Inflammatory macrophage treated with lipopolysaccharide for 1 hour (primary cell): Measurements from ENCODE around the gene KASH5.

ENCODE experiments used
- DNase-seq, 2 donors: peaks; one replicate each; pipeline ENCODE4 v3.0.0-alpha.2; 2020 to 2022

KASH5 gene, protein sequence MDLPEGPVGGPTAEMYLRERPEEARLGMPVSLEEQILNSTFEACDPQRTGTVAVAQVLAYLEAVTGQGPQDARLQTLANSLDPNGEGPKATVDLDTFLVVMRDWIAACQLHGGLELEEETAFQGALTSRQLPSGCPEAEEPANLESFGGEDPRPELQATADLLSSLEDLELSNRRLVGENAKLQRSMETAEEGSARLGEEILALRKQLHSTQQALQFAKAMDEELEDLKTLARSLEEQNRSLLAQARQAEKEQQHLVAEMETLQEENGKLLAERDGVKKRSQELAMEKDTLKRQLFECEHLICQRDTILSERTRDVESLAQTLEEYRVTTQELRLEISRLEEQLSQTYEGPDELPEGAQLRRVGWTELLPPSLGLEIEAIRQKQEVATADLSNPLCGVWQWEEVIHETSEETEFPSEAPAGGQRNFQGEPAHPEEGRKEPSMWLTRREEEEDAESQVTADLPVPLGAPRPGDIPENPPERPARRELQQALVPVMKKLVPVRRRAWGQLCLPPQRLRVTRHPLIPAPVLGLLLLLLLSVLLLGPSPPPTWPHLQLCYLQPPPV

DNA sequence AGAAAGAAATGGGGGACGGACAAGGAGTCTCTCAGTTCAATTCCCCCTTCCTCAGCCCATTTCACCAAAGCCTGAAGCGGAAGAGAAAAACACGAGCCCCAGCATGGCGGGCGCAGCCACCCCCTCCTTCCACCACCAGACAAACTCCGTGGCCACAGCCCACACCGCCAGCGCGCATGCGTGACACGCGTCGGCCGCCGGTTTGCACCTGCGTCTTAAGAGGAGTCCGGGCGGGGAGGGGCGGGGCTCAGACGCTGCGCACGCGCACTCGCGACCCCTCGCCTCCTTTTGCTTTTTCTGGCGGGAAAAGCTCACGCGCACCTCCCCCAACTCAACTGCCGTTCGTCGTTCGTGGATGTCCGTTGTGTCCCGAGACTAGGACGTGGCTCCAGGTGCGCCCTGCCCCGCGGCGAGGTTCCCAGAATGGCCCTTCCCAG, at the start of gene KASH5:
TSS of gene KASH5 (plus strand) at position 314 of the 437 bp plus-strand sequence. CDS start 2,635 bp downstream, outside the sequence.
- peak; percentile 72 for DNase-seq

DNA sequence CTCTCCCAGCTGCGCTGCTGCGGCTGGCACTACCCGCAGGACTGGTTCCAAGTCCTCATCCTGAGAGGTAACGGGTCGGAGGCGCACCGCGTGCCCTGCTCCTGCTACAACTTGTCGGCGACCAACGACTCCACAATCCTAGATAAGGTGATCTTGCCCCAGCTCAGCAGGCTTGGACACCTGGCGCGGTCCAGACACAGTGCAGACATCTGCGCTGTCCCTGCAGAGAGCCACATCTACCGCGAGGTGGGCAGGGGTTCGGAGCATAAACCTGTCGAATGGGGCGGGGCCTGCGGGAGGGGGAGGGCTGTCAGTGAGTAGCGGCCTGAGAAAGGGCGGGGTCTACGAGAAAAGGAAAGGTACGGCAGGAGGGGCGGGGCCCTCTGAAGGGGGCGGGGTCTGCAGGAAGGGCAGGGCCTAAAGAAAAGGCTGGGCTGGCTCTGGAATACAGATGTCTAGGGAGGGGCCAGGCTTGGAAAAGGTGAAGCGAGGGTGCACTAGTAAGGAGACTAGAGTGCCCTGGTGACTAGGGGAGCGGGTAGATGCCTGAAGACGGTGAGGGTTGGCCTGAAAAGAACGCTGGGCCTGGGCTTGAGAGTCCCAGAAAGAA, 49.3 kb upstream of the KASH5 start:
- no peak for DNase-seq

DNA sequence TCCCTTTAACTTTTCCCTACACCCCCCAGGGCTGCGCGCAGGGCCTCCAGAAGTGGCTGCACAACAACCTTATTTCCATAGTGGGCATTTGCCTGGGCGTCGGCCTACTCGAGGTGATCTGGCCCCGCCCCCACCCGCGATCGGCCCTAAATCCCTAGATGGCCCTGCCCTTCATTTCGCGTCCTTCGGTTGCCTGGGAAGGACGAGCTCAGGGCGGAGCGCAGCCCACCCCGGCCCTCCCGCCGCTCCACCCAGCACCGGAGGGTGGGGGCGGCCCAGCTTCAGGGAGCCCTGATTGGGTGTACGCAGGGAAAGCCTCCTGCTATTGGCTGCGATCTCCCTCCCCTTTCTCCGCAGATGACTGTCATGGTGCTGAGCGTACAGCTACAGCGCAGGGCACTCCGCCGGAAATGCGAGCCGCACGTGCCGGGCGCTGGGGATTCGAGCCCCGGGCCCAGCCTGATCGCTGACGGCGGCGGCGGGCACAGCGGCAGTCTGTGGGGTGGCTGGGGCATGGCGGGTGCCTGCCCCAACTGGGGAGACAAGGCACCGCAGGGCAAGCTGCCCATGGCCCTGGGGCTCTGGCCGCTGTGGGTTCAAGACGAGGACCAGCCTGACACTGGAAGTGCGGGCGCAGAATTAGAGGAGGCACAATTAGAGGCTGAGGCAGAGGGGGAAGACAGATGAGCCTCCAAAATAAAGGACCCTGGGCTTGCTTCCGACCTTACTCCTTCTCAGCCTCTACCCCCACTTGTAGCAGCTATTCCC, 48.6 kb upstream of the KASH5 start:
- no peak for DNase-seq

DNA sequence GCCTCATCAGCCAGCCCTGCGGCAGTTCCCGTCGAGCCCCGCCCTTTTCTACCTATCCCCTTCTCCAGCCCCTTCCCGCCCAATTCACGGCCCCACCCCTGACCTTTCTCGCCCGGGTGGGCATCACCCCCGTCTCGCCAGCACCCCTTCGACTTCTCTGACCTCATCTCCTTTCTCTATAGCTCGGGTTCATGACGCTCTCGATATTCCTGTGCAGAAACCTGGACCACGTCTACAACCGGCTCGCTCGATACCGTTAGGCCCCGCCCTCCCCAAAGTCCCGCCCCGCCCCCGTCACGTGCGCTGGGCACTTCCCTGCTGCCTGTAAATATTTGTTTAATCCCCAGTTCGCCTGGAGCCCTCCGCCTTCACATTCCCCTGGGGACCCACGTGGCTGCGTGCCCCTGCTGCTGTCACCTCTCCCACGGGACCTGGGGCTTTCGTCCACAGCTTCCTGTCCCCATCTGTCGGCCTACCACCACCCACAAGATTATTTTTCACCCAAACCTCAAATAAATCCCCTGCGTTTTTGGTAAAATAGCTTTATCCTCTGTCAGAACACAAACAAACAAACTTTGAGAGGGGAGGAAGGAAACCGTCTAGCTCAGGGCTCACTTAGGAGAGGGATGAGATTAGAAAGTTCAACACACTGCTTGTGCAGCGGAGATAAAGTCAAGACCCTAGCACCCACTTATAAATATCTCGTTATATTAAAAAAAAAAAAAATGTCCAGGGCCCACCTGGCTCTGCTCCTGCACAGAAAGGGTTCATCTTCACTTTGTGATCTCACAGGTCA, 47.8 kb upstream of the KASH5 start:
- peak in 1 of 2 donors; percentile 26 for DNase-seq

DNA sequence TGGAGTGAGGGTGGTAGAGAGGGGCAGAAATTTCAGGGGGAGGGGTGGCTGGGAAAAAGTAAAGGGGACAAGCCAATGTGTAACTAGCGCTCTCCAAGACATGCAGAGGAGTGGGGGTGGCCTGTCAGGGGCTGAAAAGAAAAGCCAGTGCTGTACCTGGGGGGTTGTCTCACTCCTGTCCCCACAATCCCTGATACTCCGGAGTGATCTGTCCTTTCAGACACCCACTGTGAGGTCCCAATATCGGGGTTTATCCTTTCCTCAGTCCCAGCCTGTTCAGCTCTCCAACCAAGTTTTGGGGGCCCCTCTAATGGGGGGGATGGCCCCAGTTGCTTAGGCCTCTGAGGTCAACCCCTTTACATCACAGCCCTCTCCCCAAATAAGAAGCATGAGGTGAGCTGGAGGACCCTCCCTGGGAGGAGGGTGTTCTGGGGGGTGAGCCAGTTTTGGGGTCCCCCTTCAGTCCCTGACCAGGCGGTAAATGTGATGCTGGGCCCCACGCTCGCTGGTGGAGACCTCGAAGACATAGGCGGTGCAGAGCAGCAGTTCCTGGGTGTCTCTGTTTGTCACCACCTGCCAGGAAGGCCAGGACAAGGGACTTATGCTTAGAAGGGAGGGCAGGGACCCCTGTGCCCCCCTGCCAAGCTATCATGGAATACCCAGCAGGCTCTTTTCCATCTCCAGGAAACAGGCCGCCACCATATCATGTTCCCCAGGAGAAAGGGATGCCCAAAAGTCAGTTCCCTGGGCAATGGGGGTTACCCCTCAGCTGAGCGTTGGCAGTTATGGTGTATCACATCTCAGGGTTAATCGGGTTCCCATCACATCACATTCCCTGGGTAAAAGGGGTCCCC, 47.0 kb upstream of the KASH5 start:
- no peak for DNase-seq

DNA sequence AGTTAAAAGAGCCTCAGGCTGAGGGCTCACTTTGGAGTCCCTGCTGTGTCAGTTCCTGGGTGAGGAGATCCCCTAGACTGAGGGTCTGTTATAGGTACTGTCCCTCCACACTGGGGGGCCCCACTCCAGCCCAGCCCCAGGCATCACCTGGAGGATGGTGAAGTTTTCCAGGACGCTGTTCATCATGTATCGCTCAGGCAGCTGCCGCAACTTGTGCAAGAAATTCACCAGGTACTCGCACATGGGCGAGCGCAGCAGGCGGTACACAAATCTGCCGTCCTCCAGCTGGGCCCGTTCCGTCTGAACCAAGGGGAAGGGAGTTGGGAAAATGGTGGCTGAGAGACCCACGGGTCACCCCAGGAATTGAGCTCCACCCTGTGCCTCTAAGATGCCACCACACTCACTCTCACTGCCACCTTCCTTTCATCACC, 45.7 kb upstream of the KASH5 start:
- DNase-seq: no peak

DNA sequence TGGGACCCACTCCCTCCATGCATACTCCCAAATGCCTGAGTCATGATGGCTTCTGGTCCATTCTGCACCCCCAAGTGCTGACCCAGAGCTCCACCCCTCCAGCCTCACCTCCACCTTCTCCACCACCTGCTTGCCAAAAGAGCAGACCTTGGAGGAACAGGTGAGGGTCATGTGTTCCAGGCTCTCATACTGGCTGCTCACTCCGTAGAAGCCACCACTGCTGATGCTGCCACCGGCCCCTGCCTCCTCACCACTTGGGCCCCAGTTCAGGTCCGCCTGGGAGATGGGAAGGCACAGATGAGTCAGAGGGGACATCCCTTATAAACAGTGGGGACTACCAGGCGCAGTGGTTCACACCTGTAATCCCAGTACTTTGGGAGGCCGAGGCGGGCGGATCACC, 44.9 kb upstream of the KASH5 start:
- DNase-seq: no peak

DNA sequence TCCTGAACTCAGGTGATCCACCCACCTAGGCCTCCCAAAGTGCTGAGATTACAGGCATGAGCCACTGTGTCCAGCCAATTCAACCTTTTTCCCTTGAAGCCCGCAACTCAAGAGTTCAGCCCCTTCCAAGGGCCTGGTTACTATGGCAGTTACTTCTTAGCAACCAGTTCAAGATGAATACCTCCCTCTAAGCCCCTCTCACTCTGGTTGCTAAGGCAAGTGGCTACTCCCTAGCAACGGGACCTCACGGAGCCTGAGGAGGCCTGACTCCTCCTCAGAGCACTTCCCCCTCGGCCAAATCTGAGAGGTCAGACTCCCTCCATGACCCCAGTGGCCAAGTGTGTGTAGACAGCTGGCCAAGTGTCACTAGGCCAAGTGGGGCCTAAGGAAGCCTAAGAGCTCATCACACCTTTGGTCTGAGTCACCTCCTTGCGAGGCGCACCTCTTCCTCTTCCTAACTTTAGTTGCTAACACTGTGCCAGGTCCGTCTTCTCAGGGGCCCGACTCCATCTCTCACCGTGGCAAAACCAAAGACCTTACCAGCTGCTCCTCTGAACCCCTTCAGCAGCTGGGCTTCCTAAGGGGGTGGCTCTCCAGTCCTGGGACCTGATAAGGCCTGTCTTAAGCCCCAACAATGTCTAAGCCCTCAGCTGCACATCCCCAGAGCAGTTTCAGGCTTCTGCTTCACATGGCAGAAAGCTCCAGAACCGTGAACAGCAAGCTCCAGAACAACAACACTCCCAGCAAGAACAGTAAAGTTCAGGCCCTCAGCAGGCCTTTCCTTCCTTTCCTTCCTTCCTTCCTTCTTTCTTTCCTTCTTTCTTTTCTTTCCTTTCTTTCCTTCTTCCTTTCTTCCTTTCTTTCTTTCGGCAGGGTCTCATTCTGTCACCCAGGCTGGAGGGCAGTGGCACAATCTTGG, 43.3 kb upstream of the KASH5 start:
- DNase-seq: no peak

DNA sequence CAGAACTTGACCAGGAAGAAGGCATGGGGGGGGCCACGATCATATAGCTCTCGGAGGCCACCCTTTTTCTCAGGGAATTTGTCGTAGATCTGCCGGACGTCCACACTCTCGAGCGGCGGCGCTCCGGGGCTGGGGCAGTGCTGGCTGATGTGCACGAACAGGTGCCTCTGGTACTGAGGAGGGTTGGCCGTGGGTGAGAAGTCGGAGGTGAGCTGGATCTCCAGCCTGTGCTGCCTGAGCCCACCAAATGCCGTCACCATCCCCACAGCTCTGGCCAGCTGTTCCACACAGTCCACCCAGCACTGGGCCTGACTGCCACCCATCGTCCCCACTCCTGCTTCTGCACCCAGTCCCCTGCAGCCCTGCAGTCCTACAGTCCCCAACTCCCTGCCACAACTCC, 40.9 kb upstream of the KASH5 start:
- no peak for DNase-seq

DNA sequence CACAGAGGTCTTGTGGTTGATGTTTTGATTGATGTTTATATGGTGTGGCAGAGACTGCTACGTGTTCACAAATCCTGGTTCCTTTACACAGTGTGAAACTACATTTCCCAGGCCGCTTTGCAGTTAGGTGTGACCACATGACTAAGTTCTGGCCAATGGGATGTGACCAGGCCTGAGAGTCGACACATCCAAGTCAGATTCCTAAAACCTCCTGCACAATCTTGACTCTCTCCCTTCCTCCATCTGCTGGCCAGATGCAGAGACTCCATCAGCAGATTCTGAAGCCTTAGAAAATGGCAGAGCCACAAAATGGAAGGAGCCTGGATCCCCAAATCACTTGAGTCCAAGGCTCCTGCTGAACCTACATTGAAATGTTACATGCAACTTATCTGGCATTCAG, 40.2 kb upstream of the KASH5 start:
- DNase-seq: peak; percentile 16 to 33

DNA sequence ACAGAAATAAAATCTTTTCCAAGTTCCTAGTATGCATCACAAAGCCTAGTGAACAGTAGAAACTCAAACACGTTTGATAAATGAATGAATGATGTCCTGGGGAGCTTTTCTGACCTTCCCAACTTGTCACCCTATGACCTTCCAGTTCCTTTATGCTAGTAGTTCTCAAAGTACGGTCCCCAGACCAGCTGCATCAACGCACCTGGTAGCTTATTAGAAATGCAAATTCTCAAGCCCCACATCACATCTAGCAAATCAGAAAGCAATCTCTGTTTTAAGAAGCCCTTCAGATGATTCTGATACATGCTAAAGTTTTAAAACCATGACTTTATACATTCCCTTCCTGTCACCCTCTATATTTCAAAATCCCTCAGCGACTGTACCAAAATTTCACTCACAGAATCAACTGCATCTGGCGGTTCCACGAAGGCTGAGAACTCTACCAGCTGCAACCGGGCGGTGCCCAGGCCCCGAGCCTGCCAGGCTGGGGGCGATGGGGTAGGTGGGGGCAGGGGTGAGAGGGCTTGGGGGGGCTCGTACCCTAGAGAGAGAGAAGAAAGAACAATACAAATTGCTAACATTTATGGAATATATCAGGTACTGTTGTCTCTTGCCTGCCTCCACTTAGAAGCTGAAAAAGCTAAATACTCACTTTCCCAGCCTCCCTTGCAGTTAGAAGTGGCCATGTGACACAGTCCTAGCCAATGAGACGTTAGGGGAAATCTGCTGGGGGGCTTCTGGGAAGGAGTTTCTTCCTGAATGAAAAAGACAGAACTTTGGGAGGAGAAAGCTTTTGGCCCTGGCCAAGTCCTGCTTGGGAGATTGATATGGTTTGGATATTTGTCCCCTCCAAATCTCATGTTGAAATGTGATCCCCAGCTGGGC, 39.5 kb upstream of the KASH5 start:
- DNase-seq: no peak

DNA sequence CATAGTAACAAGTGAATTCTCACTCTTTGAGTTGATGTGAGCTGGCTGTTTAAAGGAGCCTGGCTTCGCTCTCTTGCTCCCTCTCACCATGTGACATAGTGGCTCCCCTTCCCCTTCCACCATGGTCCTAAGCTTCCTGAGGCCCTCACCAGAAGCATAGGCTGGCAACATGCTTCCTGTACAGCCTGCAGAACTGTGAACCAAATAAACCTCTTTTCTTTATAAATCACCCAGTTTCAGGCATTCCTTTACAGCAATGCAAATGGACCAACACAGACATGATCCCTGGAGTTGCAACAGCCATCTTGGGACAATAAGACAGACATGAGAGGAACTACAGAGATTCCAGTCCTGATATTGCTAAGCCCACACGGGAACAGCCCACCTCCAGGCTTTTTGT, 38.5 kb upstream of the KASH5 start:
- no peak for DNase-seq

DNA sequence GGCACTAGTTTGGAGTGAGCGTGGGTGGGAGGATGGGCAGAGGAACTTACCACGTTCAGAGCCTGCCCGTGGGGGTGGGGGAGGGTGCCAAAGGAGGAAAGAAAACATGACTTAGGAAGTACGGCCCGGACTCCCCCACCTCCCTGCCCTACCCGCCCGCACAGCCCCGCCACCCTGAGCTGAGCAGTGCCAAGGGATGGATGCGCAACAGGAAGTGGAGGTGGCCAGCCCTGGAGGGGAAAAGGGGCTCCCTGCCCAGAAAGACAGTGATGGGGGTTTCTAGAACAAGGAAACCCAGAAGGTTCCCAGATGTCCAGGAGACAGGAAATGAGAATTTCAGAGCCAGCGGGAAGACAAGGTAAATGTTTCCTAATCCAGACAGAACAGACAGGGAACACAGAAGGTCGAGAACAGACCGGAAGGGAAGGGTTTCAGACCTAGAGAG, 32.1 kb upstream of the KASH5 start:
- DNase-seq: peak; percentile 35 to 46

DNA sequence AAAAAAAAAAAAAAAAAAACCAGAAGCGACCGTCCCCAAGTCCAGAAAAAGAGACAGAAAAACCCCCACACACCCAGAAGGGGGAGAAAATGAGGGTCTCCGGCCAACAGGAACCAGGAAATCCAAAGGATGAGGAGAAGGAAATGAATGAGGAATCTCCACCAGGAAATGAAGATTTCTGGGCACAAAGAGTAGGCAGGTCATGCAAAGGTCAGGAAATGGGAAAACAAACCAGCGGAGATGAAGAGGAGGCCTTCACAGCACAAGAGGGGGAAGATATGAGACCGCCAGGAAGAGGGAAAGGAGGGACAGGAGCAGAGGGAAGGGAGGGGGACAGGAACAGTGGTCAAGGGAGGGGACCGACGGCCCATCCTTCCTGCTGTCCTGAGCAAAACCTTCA, 31.7 kb upstream of the KASH5 start:
- DNase-seq: no peak

DNA sequence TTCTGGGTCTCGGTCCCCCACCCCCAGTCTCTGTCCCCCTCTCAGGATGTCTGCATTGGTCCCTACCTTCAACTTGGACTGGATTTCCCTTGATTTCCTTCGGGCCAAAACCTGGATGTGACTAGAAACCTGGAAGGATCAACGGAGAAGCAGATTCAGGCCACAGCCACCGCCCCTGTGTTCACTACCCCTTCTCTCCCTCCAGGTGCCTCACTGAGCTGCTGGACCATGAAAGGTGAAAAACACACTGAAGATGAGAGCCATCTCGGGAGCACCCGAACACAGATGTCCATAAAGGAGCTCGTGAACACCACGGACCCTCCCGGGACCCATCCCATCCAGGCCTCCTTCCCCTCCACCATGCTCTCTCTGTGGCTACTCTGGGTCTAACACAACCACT, 30.9 kb upstream of the KASH5 start:
- DNase-seq: no peak

DNA sequence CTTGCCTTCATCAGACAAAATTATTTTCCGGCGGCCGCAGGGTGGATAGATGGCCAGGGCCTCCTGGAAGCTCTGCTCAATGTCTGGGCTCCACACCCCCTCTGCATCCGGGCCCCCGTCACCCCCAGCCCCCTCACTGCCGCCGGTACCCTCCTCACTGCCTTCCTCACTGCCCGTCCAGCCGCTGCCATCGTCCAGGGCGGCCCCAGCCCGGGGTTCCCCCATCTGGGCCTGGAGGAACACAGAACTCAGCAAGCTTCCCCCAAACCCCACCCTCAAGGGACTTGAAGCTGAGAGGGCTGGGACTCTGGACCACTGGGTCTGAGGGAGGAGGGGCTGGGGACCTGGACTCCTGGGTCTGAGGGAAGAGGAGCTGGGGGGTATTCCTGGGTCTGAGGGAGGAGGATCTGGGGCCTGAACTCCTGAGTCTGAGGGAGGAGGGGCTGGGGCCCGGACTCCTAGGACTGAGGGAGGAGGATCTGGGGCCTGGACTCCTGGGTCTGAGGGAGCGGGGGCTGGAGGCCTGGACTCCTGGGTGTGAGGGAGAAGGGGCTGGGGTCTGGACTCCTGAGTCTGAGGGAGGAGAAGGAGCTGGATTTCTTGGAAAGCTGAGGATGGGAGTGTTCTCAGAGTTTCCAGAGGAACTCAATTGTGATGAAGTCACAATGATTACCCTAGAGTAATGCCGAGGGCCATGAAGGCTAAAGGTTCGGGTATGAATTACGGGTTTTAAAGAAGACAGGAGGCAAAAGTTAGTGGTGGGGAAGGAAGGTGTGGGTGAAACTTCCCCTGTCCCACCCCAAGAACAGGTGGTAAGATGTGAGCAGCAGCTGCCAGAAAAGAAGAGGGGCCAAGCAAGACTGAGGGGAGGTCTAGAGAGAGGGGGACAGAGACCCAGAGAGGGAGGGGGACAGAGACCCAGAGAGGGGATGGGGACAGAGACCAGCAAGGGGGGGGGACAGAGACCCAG, 27.9 kb upstream of the KASH5 start:
- DNase-seq: peak in 1 of 2 donors; percentile 31

DNA sequence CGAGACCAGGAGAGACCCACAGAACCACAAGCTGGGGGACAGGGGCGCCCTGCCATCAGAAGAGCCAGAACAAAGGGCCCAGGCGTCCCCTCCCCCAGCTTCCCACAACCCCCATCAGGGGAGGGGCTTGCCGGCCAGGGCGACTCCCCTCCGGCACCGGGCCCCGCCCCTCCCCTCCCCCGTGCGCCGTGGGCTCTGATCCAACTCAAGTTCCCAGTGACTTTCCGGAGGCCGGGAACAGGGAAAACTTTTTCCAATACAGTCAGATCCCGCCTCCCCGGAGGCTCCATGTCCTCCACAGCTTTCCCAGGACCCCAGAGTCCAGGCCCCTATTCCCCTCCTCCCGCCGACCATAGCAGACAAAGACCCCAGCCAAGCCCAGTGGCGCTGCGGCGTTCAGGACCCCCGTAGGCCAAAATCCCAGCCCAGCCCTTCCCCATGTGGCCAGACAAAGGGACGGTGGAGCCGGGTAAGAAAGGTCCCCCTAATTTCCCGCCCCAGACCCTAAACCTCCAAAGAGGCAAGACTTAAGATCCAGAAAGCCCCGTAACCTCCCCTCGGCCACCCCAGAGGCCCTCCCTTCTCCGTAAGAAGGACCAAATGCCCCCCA, 26.5 kb upstream of the KASH5 start:
- DNase-seq: no peak
